ENCODE results near the gene TMOD3. TPM values are rescaled to one million over a fixed set of nuclear protein-coding genes. Genes with fewer than 3 reads are reported as not detected.

TMOD3 gene
- total and polyA plus RNA-seq, 5 donors from 2014 or later: 28.3 to 68.2 (median 33.9) TPM

DNA sequence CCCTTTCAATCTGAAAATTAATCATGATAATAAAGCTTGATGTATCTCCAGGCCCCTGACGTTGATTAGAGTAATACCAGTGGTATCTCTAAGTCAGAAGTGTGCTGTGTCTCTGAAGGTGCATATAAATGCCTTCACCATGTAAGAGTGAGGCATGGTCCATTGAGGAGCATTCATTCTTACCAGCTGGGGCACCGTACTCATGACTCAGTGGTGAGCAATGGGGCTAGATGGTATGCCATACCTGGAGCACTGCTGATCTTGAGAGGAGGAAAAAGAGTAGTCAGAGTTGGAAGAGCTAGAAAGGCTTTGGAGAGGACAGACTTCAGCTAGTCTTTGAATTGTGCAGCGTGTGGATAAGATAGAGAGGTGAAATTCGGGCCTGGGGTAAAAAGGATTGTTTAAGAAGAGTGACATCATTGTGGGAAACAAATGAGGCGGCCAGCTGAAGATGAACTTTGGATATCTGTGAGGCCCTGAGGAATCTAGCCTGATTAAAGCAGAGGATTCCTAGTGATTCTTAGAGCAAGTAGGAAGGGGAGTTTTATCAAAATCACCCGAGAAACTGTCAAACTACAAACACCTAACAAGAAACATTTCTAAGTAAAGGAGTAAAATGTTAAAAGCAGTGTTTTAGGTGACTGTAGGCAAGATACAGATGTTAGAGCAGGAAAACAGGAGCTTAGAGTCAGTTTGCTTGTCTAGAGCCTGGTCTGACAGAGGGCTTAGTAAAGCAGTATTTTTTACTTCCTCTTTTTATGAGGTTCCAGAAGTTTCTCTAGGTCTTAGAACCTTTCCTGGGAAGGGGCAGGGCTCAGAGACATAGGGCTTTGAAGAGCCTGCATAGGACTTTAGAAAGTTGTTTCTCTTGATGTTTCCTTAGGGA lies 13.6 kb downstream of the TMOD3 start:
- peaks cover 69% of the 10 kb centered on the region for H3K4me1 ChIP-seq (ENCODE audit: control insufficient read depth, insufficient read depth, low read length, poor library complexity, severe bottlenecking)

GRCh38 chr15:51844747-51845426 lies 15.4 kb downstream of the TMOD3 start:
- H3K9me3 Mint-ChIP-seq: peaks cover 0 to 1% (median 0%) of the 10 kb centered on the region in 7 donors
- peaks cover 61 to 82% (median 73%) of the 10 kb centered on the region in 4 donors for H3K4me1 Mint-ChIP-seq
- Histone ChIP-seq H3K36me3 (ENCODE audit: control insufficient read depth, insufficient read depth, low read length) (no peaks in the 10 kb centered on the region), H3K9me3 (ENCODE audit: control insufficient read depth in 2 of 2, low read length in 2 of 2) (no peaks in the 10 kb centered on the region), H3K27me3 (ENCODE audit: control insufficient read depth, insufficient read depth, low read length) (no peaks in the 10 kb centered on the region), H3K27ac (ENCODE audit: insufficient read depth, low read length, poor library complexity, severe bottlenecking) (no peak overlapping the region), H3K4me1 (ENCODE audit: control insufficient read depth, insufficient read depth, low read length, poor library complexity, severe bottlenecking) (peaks cover 61% of the 10 kb centered on the region), H3K4me3 (ENCODE audit: low read depth, low read length) (no peak overlapping the region)
- H3K4me3 Mint-ChIP-seq: peak overlapping the region; percentile 6 to 76 (median 16)
- no peaks in the 10 kb centered on the region for H3K27me3 Mint-ChIP-seq
- peak overlapping the region in 1 of 3 donors; percentile 50 for H3K27ac Mint-ChIP-seq
- DNase-seq (no peak), ATAC-seq (ENCODE audit: low read depth in 2 of 2) (no peak)
- peaks cover 14% of the 10 kb centered on the region for H3K36me3 Mint-ChIP-seq

More for the DNA sequence above, 13.6 kb downstream of the TMOD3 start:
- H3K27ac Mint-ChIP-seq: peak overlapping the region in 2 of 3 donors; percentile 34 to 79
- H3K27ac ChIP-seq (ENCODE audit: insufficient read depth, low read length, poor library complexity, severe bottlenecking): no peak overlapping the region
- peaks cover 57 to 84% (median 69%) of the 10 kb centered on the region in 4 donors for H3K4me1 Mint-ChIP-seq
- H3K4me3 ChIP-seq (ENCODE audit: low read depth, low read length): no peak overlapping the region
- peaks cover 6% of the 10 kb centered on the region for H3K36me3 Mint-ChIP-seq
- no peaks in the 10 kb centered on the region for H3K36me3 ChIP-seq (ENCODE audit: control insufficient read depth, insufficient read depth, low read length)
- H3K9me3 ChIP-seq (ENCODE audit: control insufficient read depth in 2 of 2, low read length in 2 of 2): no peaks in the 10 kb centered on the region
- DNase-seq: no peak
- H3K4me3 Mint-ChIP-seq: peak overlapping the region in 2 of 4 donors; percentile 7 to 18
- no peak for ATAC-seq (ENCODE audit: low read depth in 2 of 2)
- H3K27me3 Mint-ChIP-seq: no peaks in the 10 kb centered on the region
- no peaks in the 10 kb centered on the region for H3K27me3 ChIP-seq (ENCODE audit: control insufficient read depth, insufficient read depth, low read length)
- peaks cover 0 to 1% (median 0%) of the 10 kb centered on the region in 7 donors for H3K9me3 Mint-ChIP-seq

DNA sequence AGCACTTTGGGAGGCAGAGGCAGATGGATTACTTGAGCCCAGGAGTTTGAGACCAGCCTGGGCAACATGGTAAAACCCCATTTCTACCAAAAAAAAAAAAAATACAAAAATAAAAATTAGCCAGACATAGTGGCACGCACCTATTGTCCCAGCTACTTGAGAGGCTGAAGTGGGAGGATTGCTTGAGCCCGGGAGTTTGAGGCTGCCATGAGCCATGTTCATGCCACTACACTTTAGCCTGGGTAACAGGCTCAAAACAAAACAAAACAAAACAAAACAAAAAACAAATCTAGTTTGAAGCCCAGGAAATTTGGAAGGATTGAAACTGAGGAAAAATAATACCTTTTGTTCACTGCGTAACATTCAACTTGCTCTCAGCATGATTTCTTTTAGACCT lies 16.6 kb downstream of the TMOD3 start:
- Mint-ChIP-seq H3K36me3 (peaks cover 18% of the 10 kb centered on the region), H3K4me3 (peak overlapping the region in 3 of 4 donors; percentile 29 to 60 (median 51)), H3K9me3 (peaks cover 0 to 1% (median 0%) of the 10 kb centered on the region in 7 donors), H3K27me3 (no peaks in the 10 kb centered on the region), H3K27ac (peak overlapping the region; percentile 20 to 66 (median 64)), H3K4me1 (peaks cover 58 to 84% (median 72%) of the 10 kb centered on the region in 4 donors)
- Histone ChIP-seq H3K9me3 (ENCODE audit: control insufficient read depth in 2 of 2, low read length in 2 of 2) (no peaks in the 10 kb centered on the region), H3K4me3 (ENCODE audit: low read depth, low read length) (peak overlapping the region; percentile 52), H3K27me3 (ENCODE audit: control insufficient read depth, insufficient read depth, low read length) (no peaks in the 10 kb centered on the region), H3K27ac (ENCODE audit: insufficient read depth, low read length, poor library complexity, severe bottlenecking) (no peak overlapping the region), H3K36me3 (ENCODE audit: control insufficient read depth, insufficient read depth, low read length) (no peaks in the 10 kb centered on the region), H3K4me1 (ENCODE audit: control insufficient read depth, insufficient read depth, low read length, poor library complexity, severe bottlenecking) (peaks cover 52% of the 10 kb centered on the region)
- DNase-seq (no peak), ATAC-seq (ENCODE audit: low read depth in 2 of 2) (no peak)

GRCh38 chr15:51846463-51847230 lies 17.2 kb downstream of the TMOD3 start:
- Mint-ChIP-seq H3K4me1 (peaks cover 53 to 83% (median 69%) of the 10 kb centered on the region in 4 donors), H3K27ac (peak overlapping the region; percentile 48 to 81 (median 64)), H3K27me3 (no peaks in the 10 kb centered on the region), H3K36me3 (peaks cover 18% of the 10 kb centered on the region), H3K9me3 (peaks cover 0 to 1% (median 0%) of the 10 kb centered on the region in 7 donors), H3K4me3 (peak overlapping the region; percentile 29 to 62 (median 43))
- Histone ChIP-seq H3K36me3 (ENCODE audit: control insufficient read depth, insufficient read depth, low read length) (no peaks in the 10 kb centered on the region), H3K9me3 (ENCODE audit: control insufficient read depth in 2 of 2, low read length in 2 of 2) (no peaks in the 10 kb centered on the region), H3K27me3 (ENCODE audit: control insufficient read depth, insufficient read depth, low read length) (no peaks in the 10 kb centered on the region), H3K27ac (ENCODE audit: insufficient read depth, low read length, poor library complexity, severe bottlenecking) (no peak overlapping the region), H3K4me3 (ENCODE audit: low read depth, low read length) (peak overlapping the region; percentile 52), H3K4me1 (ENCODE audit: control insufficient read depth, insufficient read depth, low read length, poor library complexity, severe bottlenecking) (peaks cover 47% of the 10 kb centered on the region)
- ATAC-seq (ENCODE audit: low read depth in 2 of 2): peak in 1 of 2 donors; percentile 45
- DNase-seq: peak in 2 of 3 donors; percentile 5 to 10

- no peaks in the 10 kb centered on the region for H3K36me3 ChIP-seq (ENCODE audit: control insufficient read depth, insufficient read depth, low read length)
- H3K4me3 ChIP-seq (ENCODE audit: low read depth, low read length): no peak overlapping the region
- Mint-ChIP-seq H3K27me3 (no peaks in the 10 kb centered on the region), H3K4me1 (peaks cover 44 to 84% (median 70%) of the 10 kb centered on the region in 4 donors), H3K9me3 (peaks cover 0 to 1% (median 0%) of the 10 kb centered on the region in 7 donors), H3K27ac (peak overlapping the region; percentile 8 to 77 (median 74)), H3K36me3 (peaks cover 18% of the 10 kb centered on the region), H3K4me3 (no peak overlapping the region)
- no peaks in the 10 kb centered on the region for H3K27me3 ChIP-seq (ENCODE audit: control insufficient read depth, insufficient read depth, low read length)
- no peaks in the 10 kb centered on the region for H3K9me3 ChIP-seq (ENCODE audit: control insufficient read depth in 2 of 2, low read length in 2 of 2)
- ATAC-seq (ENCODE audit: low read depth in 2 of 2): no peak
- no peak overlapping the region for H3K27ac ChIP-seq (ENCODE audit: insufficient read depth, low read length, poor library complexity, severe bottlenecking)
- peaks cover 27% of the 10 kb centered on the region for H3K4me1 ChIP-seq (ENCODE audit: control insufficient read depth, insufficient read depth, low read length, poor library complexity, severe bottlenecking)
- no peak for DNase-seq
Measured at GRCh38 chr15:51848811-51849210, 19.4 kb downstream of the TMOD3 start.

- Histone ChIP-seq H3K9me3 (ENCODE audit: control insufficient read depth in 2 of 2, low read length in 2 of 2) (no peaks in the 10 kb centered on the region), H3K4me3 (ENCODE audit: low read depth, low read length) (no peak overlapping the region), H3K27me3 (ENCODE audit: control insufficient read depth, insufficient read depth, low read length) (no peaks in the 10 kb centered on the region), H3K27ac (ENCODE audit: insufficient read depth, low read length, poor library complexity, severe bottlenecking) (no peak overlapping the region), H3K4me1 (ENCODE audit: control insufficient read depth, insufficient read depth, low read length, poor library complexity, severe bottlenecking) (peaks cover 30% of the 10 kb centered on the region), H3K36me3 (ENCODE audit: control insufficient read depth, insufficient read depth, low read length) (no peaks in the 10 kb centered on the region)
- H3K27ac Mint-ChIP-seq: peak overlapping the region in 2 of 3 donors; percentile 47 to 50
- H3K4me1 Mint-ChIP-seq: peaks cover 43 to 86% (median 74%) of the 10 kb centered on the region in 4 donors
- H3K27me3 Mint-ChIP-seq: no peaks in the 10 kb centered on the region
- ATAC-seq (ENCODE audit: low read depth in 2 of 2) (no peak), DNase-seq (no peak)
- peak overlapping the region in 1 of 4 donors; percentile 37 for H3K4me3 Mint-ChIP-seq
- peaks cover 18% of the 10 kb centered on the region for H3K36me3 Mint-ChIP-seq
- peaks cover 0 to 1% (median 0%) of the 10 kb centered on the region in 7 donors for H3K9me3 Mint-ChIP-seq
Measured at GRCh38 chr15:51849860-51850259, 20.4 kb downstream of the TMOD3 start.

GRCh38 chr15:51853998-51854397 lies 24.5 kb downstream of the TMOD3 start:
- ATAC-seq (ENCODE audit: low read depth in 2 of 2) (no peak), DNase-seq (no peak)
- peaks cover 11% of the 10 kb centered on the region for H3K4me1 ChIP-seq (ENCODE audit: control insufficient read depth, insufficient read depth, low read length, poor library complexity, severe bottlenecking)
- H3K27ac ChIP-seq (ENCODE audit: insufficient read depth, low read length, poor library complexity, severe bottlenecking): no peak overlapping the region
- H3K36me3 ChIP-seq (ENCODE audit: control insufficient read depth, insufficient read depth, low read length): no peaks in the 10 kb centered on the region
- Mint-ChIP-seq H3K4me3 (no peak overlapping the region), H3K36me3 (peaks cover 10% of the 10 kb centered on the region), H3K9me3 (no peaks in the 10 kb centered on the region), H3K27me3 (no peaks in the 10 kb centered on the region), H3K27ac (peak overlapping the region in 1 of 3 donors; percentile 19), H3K4me1 (peaks cover 42 to 85% (median 70%) of the 10 kb centered on the region in 4 donors)
- H3K27me3 ChIP-seq (ENCODE audit: control insufficient read depth, insufficient read depth, low read length): no peaks in the 10 kb centered on the region
- no peak overlapping the region for H3K4me3 ChIP-seq (ENCODE audit: low read depth, low read length)
- H3K9me3 ChIP-seq (ENCODE audit: control insufficient read depth in 2 of 2, low read length in 2 of 2): no peaks in the 10 kb centered on the region
